Sigmoid colon (tissue), 4 donors: Measurements from ENCODE around the gene USP22.

Experiments used
- CTCF ChIP-seq, 4 experiments: fragments of 450-650 bp in 3 of 4; fragments of 200-600 bp in 1 of 4; IDR thresholded peaks; one replicate each; pipeline ENCODE4 v1.5.1; 2016 to 2019; ENCODE audit warnings: antibody characterized with exemption in 4 of 4, mild to moderate bottlenecking in 3 of 4, moderate library complexity in 2 of 4
- EP300 ChIP-seq, 4 donors: sonication (generic); formaldehyde crosslinking; IDR thresholded peaks; one replicate each; pipeline ENCODE4 v1.6.1; 2017; ENCODE audit warnings: antibody characterized with exemption in 4 of 4
- POLR2AphosphoS5 ChIP-seq, 4 donors: sonication (generic); formaldehyde crosslinking; IDR thresholded peaks; one replicate each; pipeline ENCODE4 v1.6.1; 2017; ENCODE audit warnings: antibody characterized with exemption in 4 of 4

- no peak for TF ChIP-seq EP300 (IDR thresholded peaks at IDR 0.05)
- no peak for TF ChIP-seq CTCF (IDR thresholded peaks at IDR 0.05)
- TF ChIP-seq POLR2AphosphoS5 (IDR thresholded peaks at IDR 0.05): no peak
Measured at GRCh38 chr17:20988001-20988636, 54.7 kb downstream of the USP22 start.
